Measurements from ENCODE around the gene MRPL39. TPM values are rescaled to one million over a fixed set of nuclear protein-coding genes. Genes with fewer than 3 reads are reported as not detected.

Gene MRPL39
- total and polyA plus RNA-seq, 2 donors = 28.2 to 34.7 TPM

GRCh38 chr21:25583370-25584130 is 23.7 kb downstream of the MRPL39 start:
- H3K4me1 ChIP-seq (ENCODE audit: insufficient read depth) = no peaks in the 10 kb centered on the region
- no peak overlapping the region for H3K27ac ChIP-seq (ENCODE audit: low read depth)
- no peaks in the 10 kb centered on the region for H3K36me3 ChIP-seq (ENCODE audit: insufficient read depth)
- WGBS = 74% methylated on average over 5 of the region's 5 CpGs
- no peak for DNase-seq (ENCODE audit: extremely low spot score)
- H3K4me3 ChIP-seq (ENCODE audit: low read depth, low read length) = no peak overlapping the region

GRCh38 chr21:25582888-25583287 is 24.4 kb downstream of the MRPL39 start:
- Histone ChIP-seq H3K4me3 (ENCODE audit: low read depth, low read length) (no peak overlapping the region), H3K4me1 (ENCODE audit: insufficient read depth) (no peaks in the 10 kb centered on the region), H3K27ac (ENCODE audit: low read depth) (no peak overlapping the region), H3K36me3 (ENCODE audit: insufficient read depth) (no peaks in the 10 kb centered on the region)
- no peak for DNase-seq (ENCODE audit: extremely low spot score)
- 93% methylated on average over 5 of the region's 5 CpGs for WGBS

DNA sequence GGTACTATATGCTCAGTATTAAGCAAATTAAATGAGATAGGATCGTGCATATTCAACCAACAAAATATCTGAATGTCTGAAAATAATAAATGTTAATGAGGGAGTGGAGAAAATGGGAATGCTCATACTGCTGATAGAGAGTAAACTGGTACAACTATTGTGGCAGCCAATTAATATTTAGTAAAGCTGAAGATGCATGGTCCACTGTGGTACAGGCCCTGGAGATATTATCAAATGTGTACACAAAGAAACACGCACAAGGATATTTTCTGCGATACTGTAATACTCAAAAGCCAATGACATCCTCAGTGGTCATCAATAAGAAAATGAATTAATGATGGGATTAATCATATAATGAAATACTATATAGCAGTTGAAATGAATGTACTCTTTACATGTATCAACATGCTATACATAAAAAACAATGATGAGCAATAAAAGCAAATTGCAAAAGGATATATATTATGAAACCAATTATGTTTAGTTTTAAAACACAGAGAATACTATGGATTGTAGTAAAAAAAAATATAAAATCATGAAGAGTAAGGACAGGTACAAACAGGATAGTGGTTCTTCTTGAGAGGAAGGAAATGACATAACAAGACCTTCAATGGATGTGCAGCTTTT is 25.0 kb downstream of the MRPL39 start:
- no peaks in the 10 kb centered on the region for H3K36me3 ChIP-seq (ENCODE audit: insufficient read depth)
- no peak for DNase-seq (ENCODE audit: extremely low spot score)
- 97% methylated on average over 3 of the region's 3 CpGs for WGBS
- no peaks in the 10 kb centered on the region for H3K4me1 ChIP-seq (ENCODE audit: insufficient read depth)
- H3K27ac ChIP-seq (ENCODE audit: low read depth) = no peak overlapping the region
- no peak overlapping the region for H3K4me3 ChIP-seq (ENCODE audit: low read depth, low read length)

DNA sequence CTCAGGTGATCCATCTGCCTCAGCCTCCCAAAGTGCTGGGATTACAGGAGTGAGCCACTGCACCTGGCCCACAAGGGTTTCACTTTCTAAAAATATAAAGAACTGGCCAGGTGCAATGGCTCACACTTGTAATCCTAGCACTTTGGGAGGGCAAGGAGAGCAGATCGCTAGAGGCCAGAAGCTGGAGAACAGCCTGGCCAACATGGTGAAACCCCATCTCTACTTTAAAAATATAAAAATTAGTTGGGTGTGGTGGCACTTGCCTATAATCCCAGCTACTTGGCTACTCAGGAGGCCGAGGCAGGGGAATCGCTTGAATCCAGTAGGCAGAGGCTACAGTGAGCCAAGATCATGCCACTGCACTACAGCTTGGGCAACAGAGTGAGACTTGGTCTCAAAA is 25.7 kb downstream of the MRPL39 start:
- Histone ChIP-seq H3K36me3 (ENCODE audit: insufficient read depth) (no peaks in the 10 kb centered on the region), H3K27ac (ENCODE audit: low read depth) (no peak overlapping the region), H3K4me1 (ENCODE audit: insufficient read depth) (no peaks in the 10 kb centered on the region), H3K4me3 (ENCODE audit: low read depth, low read length) (no peak overlapping the region)
- WGBS = 96% methylated on average over 3 of the region's 3 CpGs
- DNase-seq (ENCODE audit: extremely low spot score) = no peak

- WGBS = over 99% methylated on average over 4 of the region's 4 CpGs
- Histone ChIP-seq H3K4me3 (ENCODE audit: low read depth, low read length) (no peak overlapping the region), H3K36me3 (ENCODE audit: insufficient read depth) (no peaks in the 10 kb centered on the region)
These were observed 26.4 kb downstream of the MRPL39 start for GRCh38 chr21:25580912-25581260.

GRCh38 chr21:25579226-25580013 is 27.9 kb downstream of the MRPL39 start:
- no peaks in the 10 kb centered on the region for H3K4me1 ChIP-seq (ENCODE audit: insufficient read depth)
- H3K36me3 ChIP-seq (ENCODE audit: insufficient read depth) = no peaks in the 10 kb centered on the region
- H3K4me3 ChIP-seq (ENCODE audit: low read depth, low read length) = no peak overlapping the region
- H3K27ac ChIP-seq (ENCODE audit: low read depth) = no peak overlapping the region
- no peak for DNase-seq (ENCODE audit: extremely low spot score)
- 71% methylated on average over 4 of the region's 4 CpGs for WGBS

More at GRCh38 chr21:25580912-25581260, 26.4 kb downstream of the MRPL39 start:
- no peak overlapping the region for H3K27ac ChIP-seq (ENCODE audit: low read depth)
- H3K4me1 ChIP-seq (ENCODE audit: insufficient read depth) = no peaks in the 10 kb centered on the region
- no peak for DNase-seq (ENCODE audit: extremely low spot score)

DNA sequence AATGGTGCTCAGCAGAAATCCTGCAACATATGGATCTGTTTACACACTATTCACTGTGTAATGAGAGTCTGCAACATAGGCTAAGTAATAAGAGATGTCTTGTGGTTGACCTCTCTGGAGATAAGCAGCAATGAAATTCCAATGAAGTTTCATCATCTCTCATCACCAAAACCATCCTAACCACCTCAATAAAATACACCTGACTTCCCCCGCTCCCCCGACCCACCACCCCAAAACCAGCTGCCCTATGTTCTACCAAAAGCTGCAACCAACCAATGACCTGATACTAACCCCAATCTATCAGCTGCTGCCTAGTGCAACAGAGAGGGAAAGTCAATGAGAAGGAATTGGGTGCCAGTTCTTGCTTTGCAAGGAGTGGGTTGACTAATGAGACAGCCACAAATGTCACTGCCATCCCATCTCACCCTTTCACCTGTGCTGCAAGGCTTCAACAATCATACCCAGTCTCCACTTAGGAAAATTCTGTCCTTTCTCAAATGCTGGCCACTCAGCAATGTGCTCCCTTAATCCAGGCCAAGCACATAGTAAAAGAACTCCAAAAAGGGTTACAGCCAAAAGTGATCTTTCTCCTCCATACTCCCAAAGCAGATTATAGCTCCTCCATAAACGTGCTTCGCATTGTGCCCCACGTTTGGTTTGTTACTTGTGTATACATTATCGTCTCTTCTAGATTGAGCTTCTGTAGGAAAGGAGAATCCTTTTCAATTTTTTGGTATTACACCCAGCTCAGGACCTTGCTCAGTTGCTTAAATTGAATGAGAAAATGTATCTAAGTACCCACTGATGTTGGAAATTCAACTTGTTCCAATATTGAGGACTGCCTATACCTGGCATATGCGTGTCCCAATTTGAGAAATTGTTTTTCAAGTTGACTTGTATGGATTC is 29.0 kb downstream of the MRPL39 start:
- WGBS = 93% methylated on average over 7 of the region's 7 CpGs
- no peak overlapping the region for H3K27ac ChIP-seq (ENCODE audit: low read depth)
- no peaks in the 10 kb centered on the region for H3K36me3 ChIP-seq (ENCODE audit: insufficient read depth)
- no peak for DNase-seq (ENCODE audit: extremely low spot score)
- no peaks in the 10 kb centered on the region for H3K4me1 ChIP-seq (ENCODE audit: insufficient read depth)
- no peak overlapping the region for H3K4me3 ChIP-seq (ENCODE audit: low read depth, low read length)

DNA sequence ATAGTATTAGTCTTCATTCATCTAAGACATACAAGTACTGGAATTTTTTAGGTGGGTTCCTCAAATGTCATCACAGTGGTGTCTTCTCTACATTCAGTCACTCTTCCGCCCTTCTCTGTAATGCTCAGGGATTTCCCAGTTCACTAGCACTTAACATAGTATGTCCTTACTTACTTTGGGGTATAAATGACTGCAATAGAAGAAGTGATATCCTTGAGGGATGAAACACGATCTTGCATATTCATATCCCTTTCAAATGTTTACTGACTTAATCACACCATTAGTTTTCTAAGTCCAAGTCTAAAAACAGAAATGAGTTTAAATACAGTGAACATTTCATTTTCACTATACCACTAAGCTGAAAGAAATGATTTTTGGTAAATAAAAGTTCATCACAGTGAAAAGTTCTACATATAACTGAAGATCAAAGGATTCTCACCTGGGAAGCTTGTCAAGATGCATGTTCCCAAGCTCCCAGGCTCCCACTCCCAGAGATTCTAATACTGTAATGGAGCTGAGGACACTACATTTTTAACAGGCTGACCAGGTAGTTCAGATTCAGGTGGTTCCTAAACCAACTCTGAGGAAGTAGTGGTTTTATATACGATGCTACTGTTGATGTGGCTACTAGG is 29.7 kb downstream of the MRPL39 start:
- no peak overlapping the region for H3K27ac ChIP-seq (ENCODE audit: low read depth)
- no peaks in the 10 kb centered on the region for H3K36me3 ChIP-seq (ENCODE audit: insufficient read depth)
- no peaks in the 10 kb centered on the region for H3K4me1 ChIP-seq (ENCODE audit: insufficient read depth)
- 87% methylated on average over 3 of the region's 3 CpGs for WGBS
- no peak for DNase-seq (ENCODE audit: extremely low spot score)
- H3K4me3 ChIP-seq (ENCODE audit: low read depth, low read length) = no peak overlapping the region

- Histone ChIP-seq H3K4me3 (ENCODE audit: low read depth, low read length) (no peak overlapping the region), H3K27ac (ENCODE audit: low read depth) (no peak overlapping the region), H3K36me3 (ENCODE audit: insufficient read depth) (no peaks in the 10 kb centered on the region), H3K4me1 (ENCODE audit: insufficient read depth) (no peaks in the 10 kb centered on the region)
- 65% methylated on average over 6 of the region's 6 CpGs for WGBS
- no peak for DNase-seq (ENCODE audit: extremely low spot score)
These were observed 33.7 kb downstream of the MRPL39 start for GRCh38 chr21:25573409-25574206.

DNA sequence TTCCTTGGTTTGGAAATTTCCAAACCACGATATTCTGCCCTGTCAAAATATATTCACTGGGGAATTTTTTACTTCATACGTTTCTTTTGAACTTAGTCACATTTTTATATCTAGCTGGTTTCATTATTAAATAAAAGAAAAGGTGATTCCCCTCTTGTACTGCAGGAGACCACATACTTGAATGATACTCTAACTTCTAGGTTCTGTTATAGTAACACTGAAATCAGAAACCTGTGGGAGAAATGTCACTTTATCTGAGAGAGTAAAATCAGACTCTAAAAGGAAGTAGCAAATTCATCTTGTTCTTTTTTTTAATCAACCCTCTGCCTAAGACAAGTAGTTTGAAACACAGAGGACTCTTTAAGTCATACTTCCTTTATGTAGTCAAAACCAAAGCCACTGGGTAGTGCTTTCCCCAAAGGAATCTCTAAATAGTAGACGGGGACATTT is 34.4 kb downstream of the MRPL39 start:
- Histone ChIP-seq H3K27ac (ENCODE audit: low read depth) (no peak overlapping the region), H3K36me3 (ENCODE audit: insufficient read depth) (no peaks in the 10 kb centered on the region), H3K4me1 (ENCODE audit: insufficient read depth) (no peaks in the 10 kb centered on the region), H3K4me3 (ENCODE audit: low read depth, low read length) (no peak overlapping the region)
- no peak for DNase-seq (ENCODE audit: extremely low spot score)
- 76% methylated on average over 3 of the region's 3 CpGs for WGBS

- Histone ChIP-seq H3K4me3 (ENCODE audit: low read depth, low read length) (no peak overlapping the region), H3K4me1 (ENCODE audit: insufficient read depth) (no peaks in the 10 kb centered on the region), H3K36me3 (ENCODE audit: insufficient read depth) (no peaks in the 10 kb centered on the region), H3K27ac (ENCODE audit: low read depth) (no peak overlapping the region)
- DNase-seq (ENCODE audit: extremely low spot score) = no peak
- WGBS = 89% methylated on average over 1 of the region's 1 CpG
These were observed 35.6 kb downstream of the MRPL39 start for GRCh38 chr21:25571726-25572121.

- DNase-seq (ENCODE audit: extremely low spot score) = no peak
- H3K36me3 ChIP-seq (ENCODE audit: insufficient read depth) = no peaks in the 10 kb centered on the region
- H3K4me3 ChIP-seq (ENCODE audit: low read depth, low read length) = no peak overlapping the region
- H3K27ac ChIP-seq (ENCODE audit: low read depth) = no peak overlapping the region
- H3K4me1 ChIP-seq (ENCODE audit: insufficient read depth) = no peaks in the 10 kb centered on the region
- WGBS = 91% methylated on average over 4 of the region's 4 CpGs
These were observed 37.6 kb downstream of the MRPL39 start for GRCh38 chr21:25569711-25570110.

All from urinary bladder (tissue), 4 donors.